ENCODE measurements around the gene ZNF17.
A peak's percentile ranks its signal among the peaks of the same experiment; 100 is the strongest.

- peak; percentile 77 for TF ChIP-seq CTCF (conservative IDR thresholded peaks at IDR 0.05)
- TF ChIP-seq ZFX (IDR thresholded peaks at IDR 0.05) = no peak
Measured at GRCh38 chr19:57465680-57466381, 54.9 kb downstream of the ZNF17 start.
